Measurements from ENCODE around the gene LGALS3.

LGALS3 gene

GRCh38 chr14:55116246-55117030, 12.6 kb upstream of the LGALS3 start:
- TF ChIP-seq EGR1 (IDR thresholded peaks at IDR 0.05), result no peak
- TF ChIP-seq FOXM1 (IDR thresholded peaks at IDR 0.05; ENCODE audit: borderline replicate concordance, low read depth), result no peak
- no peak for TF ChIP-seq REST (IDR thresholded peaks at IDR 0.05; ENCODE audit: low read depth)
- no peak for TF ChIP-seq TAF1 (IDR thresholded peaks at IDR 0.05; ENCODE audit: low read depth)
- TF ChIP-seq YY1 (IDR thresholded peaks at IDR 0.05; ENCODE audit: low read depth), result no peak
- TF ChIP-seq RAD21 (IDR thresholded peaks at IDR 0.05; ENCODE audit: low read depth), result no peak
- TF ChIP-seq NFIC (IDR thresholded peaks at IDR 0.05), result no peak
- TF ChIP-seq ZBTB7A (IDR thresholded peaks at IDR 0.05; ENCODE audit: low read depth), result no peak
- TF ChIP-seq CREB1 (IDR thresholded peaks at IDR 0.05; ENCODE audit: low read depth), result no peak
- no peak for TF ChIP-seq USF1 (IDR thresholded peaks at IDR 0.05)
- TF ChIP-seq TCF12 (IDR thresholded peaks at IDR 0.05; ENCODE audit: low read depth), result no peak
- no peak for TF ChIP-seq TEAD4 (IDR thresholded peaks at IDR 0.05)
- no peak for TF ChIP-seq MAX (IDR thresholded peaks at IDR 0.05)
- TF ChIP-seq EP300 (IDR thresholded peaks at IDR 0.05; ENCODE audit: borderline replicate concordance), result no peak
- no peak for TF ChIP-seq CEBPB (IDR thresholded peaks at IDR 0.05)

- TF ChIP-seq TAF1 (IDR thresholded peaks at IDR 0.05; ENCODE audit: low read depth) (no peak), EP300 (IDR thresholded peaks at IDR 0.05; ENCODE audit: borderline replicate concordance) (no peak), TCF12 (IDR thresholded peaks at IDR 0.05; ENCODE audit: low read depth) (no peak), REST (IDR thresholded peaks at IDR 0.05; ENCODE audit: low read depth) (no peak), CEBPB (IDR thresholded peaks at IDR 0.05) (no peak), ZBTB7A (IDR thresholded peaks at IDR 0.05; ENCODE audit: low read depth) (no peak), RAD21 (IDR thresholded peaks at IDR 0.05; ENCODE audit: low read depth) (no peak), YY1 (IDR thresholded peaks at IDR 0.05; ENCODE audit: low read depth) (no peak), USF1 (IDR thresholded peaks at IDR 0.05) (no peak), CREB1 (IDR thresholded peaks at IDR 0.05; ENCODE audit: low read depth) (no peak), FOXM1 (IDR thresholded peaks at IDR 0.05; ENCODE audit: borderline replicate concordance, low read depth) (no peak), EGR1 (IDR thresholded peaks at IDR 0.05) (no peak), TEAD4 (IDR thresholded peaks at IDR 0.05) (no peak)
Measured at GRCh38 chr14:55117803-55118441, 11.1 kb upstream of the LGALS3 start.

GRCh38 chr14:55118761-55119160, 10.3 kb upstream of the LGALS3 start:
- TF ChIP-seq NFIC (IDR thresholded peaks at IDR 0.05) (no peak), USF1 (IDR thresholded peaks at IDR 0.05) (no peak), EGR1 (IDR thresholded peaks at IDR 0.05) (no peak), TAF1 (IDR thresholded peaks at IDR 0.05; ENCODE audit: low read depth) (no peak), MAX (IDR thresholded peaks at IDR 0.05) (no peak), RAD21 (IDR thresholded peaks at IDR 0.05; ENCODE audit: low read depth) (no peak), EP300 (IDR thresholded peaks at IDR 0.05; ENCODE audit: borderline replicate concordance) (no peak), CREB1 (IDR thresholded peaks at IDR 0.05; ENCODE audit: low read depth) (no peak), ZBTB7A (IDR thresholded peaks at IDR 0.05; ENCODE audit: low read depth) (no peak), TCF12 (IDR thresholded peaks at IDR 0.05; ENCODE audit: low read depth) (no peak), FOXM1 (IDR thresholded peaks at IDR 0.05; ENCODE audit: borderline replicate concordance, low read depth) (no peak), TEAD4 (IDR thresholded peaks at IDR 0.05) (no peak), CEBPB (IDR thresholded peaks at IDR 0.05) (no peak), REST (IDR thresholded peaks at IDR 0.05; ENCODE audit: low read depth) (no peak), YY1 (IDR thresholded peaks at IDR 0.05; ENCODE audit: low read depth) (no peak)

Measured in Ishikawa (cell line).